ENCODE data around the gene TTPAL. TPM values are rescaled to one million over a fixed set of nuclear protein-coding genes. Genes with fewer than 3 reads are reported as not detected.

The TTPAL gene
- total RNA-seq, 1 experiment from 2014 or later = 21.1 TPM

GRCh38 chr20:44457016-44457415 lies 18.7 kb upstream of the TTPAL start:
- Histone ChIP-seq H4K91ac (ENCODE audit: insufficient read length, low read depth, low read length) (no peak overlapping the region), H3K4ac (ENCODE audit: low read depth, low read length) (no peak overlapping the region), H2AFZ (ENCODE audit: low read length) (no peak overlapping the region), H2BK12ac (ENCODE audit: insufficient read length, low read depth, low read length) (no peak overlapping the region), H3K27ac (ENCODE audit: insufficient read length, low read depth, low read length) (no peak overlapping the region), H4K20me1 (ENCODE audit: control insufficient read depth, insufficient read depth, insufficient read length) (no peaks in the 10 kb centered on the region), H4K5ac (ENCODE audit: insufficient read length, low read depth, low read length) (no peak overlapping the region), H3K56ac (ENCODE audit: insufficient read length, low read depth, low read length) (no peak overlapping the region), H2BK20ac (ENCODE audit: low read depth, low read length, poor library complexity, severe bottlenecking) (no peak overlapping the region), H3T11ph (ENCODE audit: low read length) (no peak overlapping the region), H3K4me1 (ENCODE audit: insufficient read depth, low read length) (no peaks in the 10 kb centered on the region), H3K4me2 (ENCODE audit: insufficient read depth, insufficient read length, low read length) (no peak overlapping the region), H3K23ac (ENCODE audit: insufficient read length, low read depth, low read length) (no peak overlapping the region), H3K79me1 (ENCODE audit: insufficient read depth, low read depth, low read length, poor library complexity, severe bottlenecking) (no peaks in the 10 kb centered on the region), H4K8ac (replicated peaks; ENCODE audit: insufficient read length, low read depth, low read length) (no peak overlapping the region), H3K23me2 (ENCODE audit: insufficient read length, low read depth, low read length, poor library complexity, severe bottlenecking) (no peaks in the 10 kb centered on the region), H3K14ac (ENCODE audit: insufficient read depth, low read length) (no peak overlapping the region), H3K27me3 (ENCODE audit: insufficient read depth, low read length) (no peaks in the 10 kb centered on the region), H3K79me2 (ENCODE audit: insufficient read depth, low read length) (no peaks in the 10 kb centered on the region), H3K9me3 (ENCODE audit: control insufficient read depth, low read depth, low read length) (no peaks in the 10 kb centered on the region), H3K9ac (ENCODE audit: extremely low read depth, insufficient read length, low read length) (no peak overlapping the region), H2BK5ac (ENCODE audit: insufficient read length, low read length) (no peak overlapping the region), H2BK15ac (ENCODE audit: low read depth, low read length) (no peak overlapping the region), H2AK5ac (ENCODE audit: insufficient read length, low read length) (no peak overlapping the region), H3K18ac (ENCODE audit: insufficient read length, low read depth, low read length) (no peak overlapping the region), H2BK120ac (ENCODE audit: low read depth, low read length, poor library complexity, severe bottlenecking) (no peak overlapping the region)
- Mint-ChIP-seq H3K27ac (no peak overlapping the region), H3K9me3 (no peaks in the 10 kb centered on the region), H3K4me1 (peaks cover 9 to 10% of the 10 kb centered on the region in 2 experiments), H3K4me3 (no peak overlapping the region), H3K36me3 (ENCODE audit: insufficient read depth in 1 of 3, low read depth in 3 of 3) (no peaks in the 10 kb centered on the region), H3K27me3 (ENCODE audit: low read depth) (no peaks in the 10 kb centered on the region)
- no peak for TF ChIP-seq CTCF (conservative IDR thresholded peaks at IDR 0.05)
- DNase-seq = no peak
- no CpG with 5 or more reads among the region's 6 CpGs for WGBS (ENCODE audit: extremely low coverage, insufficient read length, low lambda C conversion rate)

All from H9 (cell line).